ENCODE results near the gene AFG1L.
"Not testable (repeated sequence)": the region's sequence is repeated elsewhere in the genome, so short reads cannot be mapped to it uniquely, and the experiment has no call there.

The AFG1L gene

DNA sequence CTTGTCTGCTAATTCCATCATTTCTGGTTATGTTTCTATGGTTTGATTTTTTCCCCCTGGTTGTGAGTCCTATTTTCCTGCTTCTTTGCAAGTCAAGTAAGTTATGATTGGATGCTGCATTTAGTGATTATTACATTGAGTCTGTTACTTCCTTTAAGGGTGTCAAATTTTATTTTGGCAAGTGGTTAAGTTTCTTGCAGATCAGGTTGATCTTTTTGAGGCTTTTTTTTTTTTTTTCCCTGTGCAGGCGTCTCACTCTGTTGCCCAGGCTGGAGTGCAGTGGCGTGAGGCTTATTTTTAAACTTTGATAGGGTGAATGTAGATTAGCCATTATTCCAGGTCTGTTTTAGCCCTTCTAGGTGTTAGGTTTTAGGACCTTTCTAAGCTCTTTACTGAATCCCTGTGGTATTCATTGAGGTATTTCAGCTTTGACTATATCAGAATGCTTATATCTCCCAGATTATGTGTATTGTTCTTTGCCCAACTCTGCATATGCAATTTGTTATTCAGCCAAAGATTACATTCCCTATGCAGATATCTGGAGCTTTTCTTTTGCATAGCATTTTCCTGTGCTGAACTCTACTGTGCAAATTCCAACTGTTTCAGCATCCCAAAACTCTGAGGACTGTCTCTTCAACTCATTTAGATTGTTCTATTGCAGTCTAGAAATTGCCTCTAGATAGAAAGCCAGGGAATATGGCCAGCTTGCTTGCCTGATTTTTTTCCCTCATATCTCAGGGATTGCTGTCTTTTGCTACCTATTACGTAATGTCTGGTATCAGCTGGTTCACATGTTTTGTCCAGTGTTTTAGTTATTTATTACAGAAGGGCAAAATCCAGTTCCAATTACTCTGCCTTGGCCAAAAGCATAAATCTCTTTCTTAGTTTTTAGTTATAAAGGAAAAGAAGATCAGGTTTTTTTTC, 113.3 kb downstream of the AFG1L start:
- H3K9me3 ChIP-seq, result no peaks in the 10 kb centered on the region
- TF ChIP-seq, protein P1, sequence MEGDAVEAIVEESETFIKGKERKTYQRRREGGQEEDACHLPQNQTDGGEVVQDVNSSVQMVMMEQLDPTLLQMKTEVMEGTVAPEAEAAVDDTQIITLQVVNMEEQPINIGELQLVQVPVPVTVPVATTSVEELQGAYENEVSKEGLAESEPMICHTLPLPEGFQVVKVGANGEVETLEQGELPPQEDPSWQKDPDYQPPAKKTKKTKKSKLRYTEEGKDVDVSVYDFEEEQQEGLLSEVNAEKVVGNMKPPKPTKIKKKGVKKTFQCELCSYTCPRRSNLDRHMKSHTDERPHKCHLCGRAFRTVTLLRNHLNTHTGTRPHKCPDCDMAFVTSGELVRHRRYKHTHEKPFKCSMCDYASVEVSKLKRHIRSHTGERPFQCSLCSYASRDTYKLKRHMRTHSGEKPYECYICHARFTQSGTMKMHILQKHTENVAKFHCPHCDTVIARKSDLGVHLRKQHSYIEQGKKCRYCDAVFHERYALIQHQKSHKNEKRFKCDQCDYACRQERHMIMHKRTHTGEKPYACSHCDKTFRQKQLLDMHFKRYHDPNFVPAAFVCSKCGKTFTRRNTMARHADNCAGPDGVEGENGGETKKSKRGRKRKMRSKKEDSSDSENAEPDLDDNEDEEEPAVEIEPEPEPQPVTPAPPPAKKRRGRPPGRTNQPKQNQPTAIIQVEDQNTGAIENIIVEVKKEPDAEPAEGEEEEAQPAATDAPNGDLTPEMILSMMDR (IDR thresholded peaks at IDR 0.05), result no peak
- H3K27ac ChIP-seq, result no peak overlapping the region
- H3K27me3 ChIP-seq, result no peaks in the 10 kb centered on the region
- H3K4me3 ChIP-seq (ENCODE audit: low read depth in 1 of 2, low read length in 1 of 2), result no peak overlapping the region
- H3K36me3 ChIP-seq, result no peaks in the 10 kb centered on the region
- no peaks in the 10 kb centered on the region for H3K4me1 ChIP-seq (ENCODE audit: control insufficient read depth in 1 of 2, insufficient read depth in 1 of 2, low read depth in 1 of 2, low read length in 1 of 2)

DNA sequence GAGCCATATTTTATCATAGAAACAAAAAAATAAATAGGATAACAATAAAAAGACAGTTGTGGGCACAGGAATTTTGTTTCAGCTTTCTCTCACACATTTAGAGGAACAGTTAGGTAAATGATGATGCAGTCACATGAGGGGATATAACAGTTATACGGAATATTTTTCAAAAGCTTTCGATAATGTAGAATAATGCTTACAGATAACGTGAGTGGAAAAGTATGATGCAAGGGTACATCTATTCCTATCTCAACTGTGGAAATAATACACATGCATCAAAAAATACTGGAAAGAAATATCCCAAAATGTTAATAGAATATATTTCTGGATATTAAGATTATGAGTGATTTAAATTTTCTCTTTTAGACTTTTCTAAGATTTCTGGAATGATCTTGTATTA, 114.0 kb downstream of the AFG1L start:
- H3K9me3 ChIP-seq, result no peaks in the 10 kb centered on the region
- H3K27ac ChIP-seq, result no peak overlapping the region
- no peaks in the 10 kb centered on the region for H3K27me3 ChIP-seq
- H3K36me3 ChIP-seq, result no peaks in the 10 kb centered on the region
- H3K4me3 ChIP-seq (ENCODE audit: low read depth in 1 of 2, low read length in 1 of 2), result no peak overlapping the region
- TF ChIP-seq, protein P1 (IDR thresholded peaks at IDR 0.05), result no peak
- H3K4me1 ChIP-seq (ENCODE audit: control insufficient read depth in 1 of 2, insufficient read depth in 1 of 2, low read depth in 1 of 2, low read length in 1 of 2), result no peaks in the 10 kb centered on the region

DNA sequence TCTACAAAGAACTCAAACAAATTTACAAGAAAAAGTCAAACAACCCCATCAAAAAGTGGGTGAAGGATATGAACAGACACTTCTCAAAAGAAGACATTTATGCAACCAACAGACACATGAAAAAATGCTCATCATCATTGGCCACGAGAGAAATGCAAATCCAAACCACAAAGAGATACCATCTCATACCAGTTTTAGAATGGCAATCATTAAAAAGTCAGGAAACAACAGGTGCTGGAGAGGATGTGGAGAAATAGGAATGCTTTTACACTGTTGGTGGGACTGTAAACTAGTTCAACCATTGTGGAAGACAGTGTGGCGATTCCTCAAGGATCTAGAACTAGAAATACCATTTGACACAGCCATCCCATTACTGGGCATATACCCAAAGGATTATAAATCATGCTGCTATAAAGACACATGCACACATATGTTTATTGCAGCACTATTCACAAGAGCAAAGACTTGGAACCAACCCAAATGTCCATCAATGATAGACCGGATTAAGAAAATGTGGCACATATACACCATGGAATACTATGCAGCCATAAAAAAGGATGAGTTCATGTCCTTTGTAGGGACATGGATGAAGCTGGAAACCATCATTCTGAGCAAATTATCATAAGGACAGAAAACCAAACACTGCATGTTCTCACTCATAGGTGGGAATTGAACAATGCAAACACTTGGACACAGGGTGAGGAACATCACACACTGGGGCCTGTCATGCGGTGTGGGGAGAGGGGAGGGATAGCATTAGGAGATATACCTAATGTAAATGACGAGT, 121.4 kb downstream of the AFG1L start:
- not testable (repeated sequence) for H3K27me3 ChIP-seq, H3K9me3 ChIP-seq

DNA sequence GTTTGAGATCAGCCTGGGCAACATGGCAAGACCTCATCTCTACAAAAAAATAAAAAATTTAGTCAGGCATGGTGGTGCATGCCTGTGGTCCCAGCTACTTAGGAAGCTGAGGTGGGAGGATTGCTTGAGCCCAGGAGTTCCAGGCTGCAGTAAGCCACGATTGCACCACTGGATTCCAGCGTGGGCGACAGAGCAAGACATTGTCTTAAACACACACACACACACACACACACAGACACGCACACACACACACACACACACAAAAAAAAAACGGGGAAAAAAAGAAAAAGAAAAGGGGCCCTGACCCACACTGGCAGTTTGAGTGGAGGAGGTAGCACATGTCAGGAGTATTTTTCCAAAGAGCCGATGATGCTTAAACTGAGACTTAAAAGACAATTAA, 122.2 kb downstream of the AFG1L start:
- TF ChIP-seq, protein P1 (IDR thresholded peaks at IDR 0.05), result no peak
- H3K9me3 ChIP-seq, result no peaks in the 10 kb centered on the region

More for the DNA sequence above, 121.4 kb downstream of the AFG1L start:
- H3K4me3 ChIP-seq (ENCODE audit: low read depth in 1 of 2, low read length in 1 of 2); H3K27ac ChIP-seq; H3K36me3 ChIP-seq; H3K4me1 ChIP-seq (ENCODE audit: control insufficient read depth in 1 of 2, insufficient read depth in 1 of 2, low read depth in 1 of 2, low read length in 1 of 2): not testable (repeated sequence)

DNA sequence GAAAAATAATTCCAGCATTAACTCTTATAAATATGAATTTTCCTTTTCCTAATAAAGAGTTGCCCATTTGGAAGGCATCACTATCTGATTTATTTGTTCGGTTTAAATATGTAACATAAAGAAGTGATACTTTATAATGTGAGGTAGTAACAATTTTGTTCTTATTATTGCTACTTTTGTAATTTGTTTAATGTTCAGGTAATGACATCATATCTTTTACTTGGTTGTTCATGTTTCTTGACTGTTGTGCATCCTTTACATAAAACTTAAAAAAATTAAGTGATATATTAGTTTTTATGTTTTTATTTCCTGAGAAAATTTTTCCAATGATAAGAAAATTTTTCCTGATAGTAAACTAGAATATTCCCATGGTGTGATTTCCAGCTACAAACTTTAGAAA, 124.6 kb downstream of the AFG1L start:
- H3K36me3 ChIP-seq, result no peaks in the 10 kb centered on the region
- H3K4me3 ChIP-seq (ENCODE audit: low read depth in 1 of 2, low read length in 1 of 2), result no peak overlapping the region
- TF ChIP-seq, protein P1 (IDR thresholded peaks at IDR 0.05), result no peak

More for the DNA sequence above, 122.2 kb downstream of the AFG1L start:
- Histone ChIP-seq H3K4me1 (ENCODE audit: control insufficient read depth in 1 of 2, insufficient read depth in 1 of 2, low read depth in 1 of 2, low read length in 1 of 2) (no peaks in the 10 kb centered on the region), H3K36me3 (no peaks in the 10 kb centered on the region), H3K4me3 (ENCODE audit: low read depth in 1 of 2, low read length in 1 of 2) (no peak overlapping the region), H3K27me3 (no peaks in the 10 kb centered on the region), H3K27ac (no peak overlapping the region)

More for the DNA sequence above, 124.6 kb downstream of the AFG1L start:
- H3K27me3 ChIP-seq, result no peaks in the 10 kb centered on the region
- H3K27ac ChIP-seq, result no peak overlapping the region
- no peaks in the 10 kb centered on the region for H3K4me1 ChIP-seq (ENCODE audit: control insufficient read depth in 1 of 2, insufficient read depth in 1 of 2, low read depth in 1 of 2, low read length in 1 of 2)
- H3K9me3 ChIP-seq, result no peaks in the 10 kb centered on the region
